GM06990 (cell line): ENCODE data around the gene UNCX.
"Not testable (repeated sequence)": the region's sequence is repeated elsewhere in the genome, so short reads cannot be mapped to it uniquely, and the experiment has no call there.

Experiments
- DNase-seq: peaks from one replicate; pipeline ENCODE4 v3.0.0-alpha.2; 2011; ENCODE audit not compliant: insufficient read length; ENCODE audit errors: extremely low read depth
- H3K27me3 ChIP-seq: replicated peaks from 2 replicates; pipeline ENCODE4 v1.6.0; 2011; ENCODE audit warnings: low read length; ENCODE audit not compliant: control insufficient read depth, insufficient read depth
- H3K36me3 ChIP-seq: 2 replicates; pipeline ENCODE4 v1.5.1; 2011; ENCODE audit warnings: low read length; ENCODE audit not compliant: control insufficient read depth, insufficient read depth
- H3K4me3 ChIP-seq: replicated peaks from 2 replicates; pipeline ENCODE4 v1.5.1; 2011; ENCODE audit warnings: low read depth, mild to moderate bottlenecking, control low read depth, low read length
- CTCF ChIP-seq: IDR thresholded peaks from 2 replicates; pipeline ENCODE4 v1.5.1; 2011; ENCODE audit warnings: low read length, control low read depth, mild to moderate bottlenecking, inconsistent platforms; ENCODE audit not compliant: insufficient read depth, poor library complexity, severe bottlenecking

The UNCX gene

DNA sequence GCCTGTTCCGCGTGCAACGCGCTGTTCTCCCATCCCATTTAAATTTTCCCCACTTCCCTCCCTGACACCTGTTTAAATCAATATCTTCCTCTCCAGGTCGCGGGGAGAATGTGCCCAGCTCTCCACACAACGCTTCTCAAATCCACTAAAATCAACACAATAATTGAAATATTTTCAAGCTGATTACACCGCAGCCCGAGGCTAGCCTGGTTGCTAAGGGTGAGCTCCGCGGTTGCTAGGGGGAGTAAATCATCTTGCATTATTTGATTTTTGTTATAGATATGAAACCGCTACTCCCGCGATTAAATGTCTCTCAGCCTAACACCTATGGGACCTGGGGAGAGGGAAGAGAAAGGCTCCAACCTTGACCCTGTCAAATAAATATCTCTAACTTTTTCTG is 36.2 kb downstream of the UNCX start:
- Histone ChIP-seq H3K27me3 (no peaks in the 10 kb centered on the region), H3K4me3 (no peak overlapping the region), H3K36me3 (no peaks in the 10 kb centered on the region)
- no peak for DNase-seq
- TF ChIP-seq CTCF, result no peak

- Histone ChIP-seq H3K36me3 (no peaks in the 10 kb centered on the region), H3K27me3 (no peaks in the 10 kb centered on the region), H3K4me3 (no peak overlapping the region)
- no peak for DNase-seq
- no peak for TF ChIP-seq CTCF
These were observed 36.7 kb downstream of the UNCX start for GRCh38 chr7:1269336-1269890.

DNA sequence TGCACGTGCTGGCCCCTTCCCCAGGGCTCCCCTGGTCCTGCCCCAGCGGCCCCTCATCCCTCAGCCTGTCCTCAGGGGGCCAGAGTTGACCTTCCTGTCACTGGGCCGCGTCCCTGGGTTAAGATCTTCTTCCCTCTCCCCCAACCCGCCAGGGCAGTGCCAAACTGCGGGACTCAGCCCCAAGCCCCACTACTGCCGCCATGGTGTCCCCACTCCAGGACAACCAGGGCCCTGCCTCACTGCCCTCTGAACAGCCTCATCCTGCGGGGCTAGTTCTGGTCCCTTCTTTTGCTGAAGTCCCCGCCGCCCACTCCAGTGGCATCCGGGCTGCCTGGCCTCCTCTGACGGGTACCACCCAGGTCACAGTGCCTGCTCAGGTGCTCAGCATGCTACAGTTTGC is 37.5 kb downstream of the UNCX start:
- Histone ChIP-seq H3K36me3 (no peaks in the 10 kb centered on the region), H3K27me3 (no peaks in the 10 kb centered on the region), H3K4me3 (no peak overlapping the region)
- no peak for TF ChIP-seq CTCF
- DNase-seq, result no peak

- Histone ChIP-seq H3K36me3 (no peaks in the 10 kb centered on the region), H3K4me3 (no peak overlapping the region), H3K27me3 (no peaks in the 10 kb centered on the region)
- TF ChIP-seq CTCF, result no peak
- no peak for DNase-seq
These were observed 38.4 kb downstream of the UNCX start for GRCh38 chr7:1271046-1271445.

DNA sequence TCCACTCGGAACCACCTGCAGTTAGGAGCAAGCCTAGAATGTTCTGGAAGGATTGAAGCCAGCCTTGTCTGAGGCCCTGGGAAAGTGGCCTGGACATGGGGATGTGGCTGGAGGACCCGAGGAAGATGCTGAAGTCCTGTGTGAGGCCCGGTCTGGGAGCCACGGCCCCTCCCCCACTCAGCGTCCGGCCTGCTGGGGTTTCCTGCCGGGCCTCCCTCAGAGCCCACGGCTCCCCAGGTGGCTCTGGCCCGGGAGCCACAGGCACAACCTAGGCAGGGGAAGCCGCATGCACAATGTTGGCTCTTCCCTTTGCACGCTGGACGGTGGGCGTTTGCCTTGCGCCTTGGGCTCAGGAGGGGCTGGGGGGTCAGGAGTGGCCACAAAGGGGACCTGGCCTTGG is 39.0 kb downstream of the UNCX start:
- Histone ChIP-seq H3K36me3 (no peaks in the 10 kb centered on the region), H3K4me3 (no peak overlapping the region), H3K27me3 (no peaks in the 10 kb centered on the region)
- DNase-seq, result no peak
- no peak for TF ChIP-seq CTCF

DNA sequence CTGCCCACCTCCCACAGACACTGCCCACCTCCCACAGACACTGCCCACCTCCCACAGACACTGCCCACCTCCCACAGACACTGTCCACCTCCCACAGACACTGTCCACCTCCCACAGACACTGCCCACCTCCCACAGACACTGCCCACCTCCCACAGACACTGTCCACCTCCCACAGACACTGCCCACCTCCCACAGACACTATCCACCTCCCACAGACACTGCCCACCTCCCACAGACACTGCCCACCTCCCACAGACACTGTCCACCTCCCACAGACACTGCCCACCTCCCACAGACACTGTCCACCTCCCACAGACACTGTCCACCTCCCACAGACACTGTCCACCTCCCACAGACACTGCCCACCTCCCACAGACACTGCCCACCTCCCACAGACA is 39.5 kb downstream of the UNCX start:
- not testable (repeated sequence) for H3K4me3 ChIP-seq, H3K36me3 ChIP-seq, DNase-seq, H3K27me3 ChIP-seq
